ENCODE measurements around the gene C11orf58.

C11orf58 gene

GRCh38 chr11:16769386-16769785 is 30.9 kb downstream of the C11orf58 start:
- no peak for DNase-seq

- DNase-seq: no peak
These were observed 31.6 kb downstream of the C11orf58 start for GRCh38 chr11:16770016-16770415.

- no peak for DNase-seq
These were observed 33.1 kb downstream of the C11orf58 start for GRCh38 chr11:16771350-16772140.

GRCh38 chr11:16772141-16772512 is 33.7 kb downstream of the C11orf58 start:
- DNase-seq: no peak

GRCh38 chr11:16773981-16774935 is 35.8 kb downstream of the C11orf58 start:
- DNase-seq: no peak

- DNase-seq: no peak
These were observed 36.6 kb downstream of the C11orf58 start for GRCh38 chr11:16774936-16775613.

GRCh38 chr11:16775614-16776283 is 37.3 kb downstream of the C11orf58 start:
- no peak for DNase-seq

GRCh38 chr11:16776711-16777612 is 38.5 kb downstream of the C11orf58 start:
- DNase-seq: no peak

GRCh38 chr11:16777613-16777975 is 39.1 kb downstream of the C11orf58 start:
- no peak for DNase-seq

- DNase-seq: no peak
These were observed 39.8 kb downstream of the C11orf58 start for GRCh38 chr11:16778286-16778685.

- no peak for DNase-seq
These were observed 40.4 kb downstream of the C11orf58 start for GRCh38 chr11:16778876-16779275.

GRCh38 chr11:16779436-16779835 is 41.0 kb downstream of the C11orf58 start:
- no peak for DNase-seq

- DNase-seq: no peak
These were observed 41.7 kb downstream of the C11orf58 start for GRCh38 chr11:16780146-16780545.

- no peak for DNase-seq
These were observed 42.5 kb downstream of the C11orf58 start for GRCh38 chr11:16780698-16781550.

- DNase-seq: no peak
These were observed 43.8 kb downstream of the C11orf58 start for GRCh38 chr11:16781936-16782919.

GRCh38 chr11:16783321-16783801 is 44.9 kb downstream of the C11orf58 start:
- DNase-seq: no peak

GRCh38 chr11:16784097-16784496 is 45.6 kb downstream of the C11orf58 start:
- DNase-seq: no peak

- no peak for DNase-seq
These were observed 46.2 kb downstream of the C11orf58 start for GRCh38 chr11:16784666-16785065.

- DNase-seq: peak; percentile 28
These were observed 47.2 kb downstream of the C11orf58 start for GRCh38 chr11:16785520-16786128.
